Osteoblast (primary cell): Measurements from ENCODE around the gene EPS8L1. TPM values are rescaled to one million over a fixed set of nuclear protein-coding genes. Genes with fewer than 3 reads are reported as not detected.
"Not testable (repeated sequence)": the region's sequence is repeated elsewhere in the genome, so short reads cannot be mapped to it uniquely, and the experiment has no call there.

Experiments
- DNase-seq: peaks from one replicate; pipeline ENCODE4 v3.0.0; 2011; ENCODE audit warnings: low spot score, mixed read lengths; ENCODE audit not compliant: insufficient read length; ENCODE audit errors: missing footprints
- H2AFZ ChIP-seq: 2 replicates; pipeline ENCODE4 v1.6.0; 2011; ENCODE audit warnings: mild to moderate bottlenecking, low read length
- H3K27ac ChIP-seq: 2 replicates; pipeline ENCODE4 v1.5.1; 2011; ENCODE audit warnings: mild to moderate bottlenecking, low read depth, low read length, moderate library complexity
- H3K27me3 ChIP-seq: 2 replicates; pipeline ENCODE4 v1.6.0; 2012; ENCODE audit warnings: mild to moderate bottlenecking, control low read depth, inconsistent platforms, low read length, moderate library complexity; ENCODE audit not compliant: insufficient read depth
- H3K36me3 ChIP-seq: 2 replicates; pipeline ENCODE4 v1.5.1; 2011; ENCODE audit warnings: mild to moderate bottlenecking, low read length, control low read depth, moderate library complexity; ENCODE audit not compliant: insufficient read depth
- H3K4me1 ChIP-seq: 2 replicates; pipeline ENCODE4 v1.5.1; 2011; ENCODE audit warnings: mild to moderate bottlenecking, low read length, control low read depth, moderate library complexity; ENCODE audit not compliant: insufficient read depth
- H3K4me2 ChIP-seq: 2 replicates; pipeline ENCODE4 v1.6.0; 2011; ENCODE audit warnings: mild to moderate bottlenecking, low read length; ENCODE audit not compliant: insufficient read depth
- H3K4me3 ChIP-seq: fragments of 200-600 bp; sonication (generic); 3 replicates; pipeline ENCODE4 v1.5.1; 2012; ENCODE audit warnings: mild to moderate bottlenecking, low read length, inconsistent platforms; ENCODE audit not compliant: insufficient read depth
- H3K79me2 ChIP-seq: 2 replicates; pipeline ENCODE4 v1.6.0; 2012; ENCODE audit warnings: mild to moderate bottlenecking, low read length, control low read depth, inconsistent platforms; ENCODE audit not compliant: insufficient read depth
- H3K9me3 ChIP-seq: 2 replicates; pipeline ENCODE4 v1.5.1; 2011; ENCODE audit warnings: low read depth, low read length, control low read depth
- H4K20me1 ChIP-seq: 2 replicates; pipeline ENCODE4 v1.6.0; 2012; ENCODE audit warnings: mild to moderate bottlenecking, low read length, control low read depth; ENCODE audit not compliant: insufficient read depth
- CTCF ChIP-seq: IDR thresholded peaks from 2 replicates; pipeline ENCODE4 v1.5.1; 2011; ENCODE audit warnings: mild to moderate bottlenecking, low read depth, low read length, moderate library complexity; ENCODE audit errors: extremely low read depth
- total RNA-seq: library from RNA; depleted of rRNA; stranded (reverse); fragments of >200 nt; gene quantifications from 2 replicates; pipeline ENCODE4 v1.2.3, GENCODE V29; 2012

Gene EPS8L1
- total RNA-seq, 1 donor = 1.1 TPM

DNA sequence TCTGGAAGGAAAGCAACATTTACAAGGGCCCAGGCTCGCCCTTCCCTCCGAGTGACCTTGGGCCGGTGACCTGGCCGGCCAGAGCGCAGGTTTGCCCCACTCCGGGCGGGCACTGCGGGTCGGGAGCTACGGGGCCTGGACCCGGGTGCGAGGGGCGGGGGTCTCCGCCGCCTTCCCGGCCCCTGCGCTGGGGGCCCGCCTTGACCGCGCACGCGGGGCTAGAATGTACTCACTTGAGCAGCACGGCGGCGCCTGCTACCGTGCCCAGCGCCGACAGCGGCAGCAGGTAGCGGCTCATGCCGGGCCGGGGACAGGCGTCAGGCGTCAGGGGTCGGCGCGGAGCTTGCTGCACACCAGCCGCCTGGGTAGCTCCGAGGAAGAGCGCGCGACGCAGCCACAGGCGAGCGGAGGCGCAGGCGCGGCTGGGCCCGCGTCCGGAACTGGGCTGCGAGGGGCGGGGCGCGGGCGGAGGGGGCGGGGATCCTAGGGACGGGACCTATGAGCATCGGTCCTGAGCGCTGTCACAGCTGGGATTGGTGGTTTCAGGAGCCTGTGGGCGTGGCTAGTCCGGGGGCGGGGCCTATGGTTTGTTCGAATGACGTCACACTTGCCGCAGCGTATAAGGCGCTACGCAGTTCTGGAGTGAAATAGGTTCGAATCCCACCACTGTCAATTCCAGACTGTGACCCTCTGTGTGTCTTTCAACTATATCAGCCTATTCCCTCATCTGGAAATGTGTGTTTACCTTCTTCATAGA, 12.8 kb upstream of the EPS8L1 start, which contains the start of gene RDH13:
Gene RDH13, minus strand, starts transcription at position 414 of the 757 bp plus-strand sequence. Its CDS starts 116 bp downstream, at position 298.
- peak within 1 kb of the TSS; percentile 83 for H2AFZ ChIP-seq
- peak within 1 kb of the TSS; percentile 84 for H3K4me2 ChIP-seq
- H4K20me1 ChIP-seq = no peaks in the 10 kb centered on the region
- H3K4me1 ChIP-seq = no peaks in the 10 kb centered on the region
- peak; percentile 100 for DNase-seq
- H3K79me2 ChIP-seq = peaks cover 8% of the 10 kb centered on the region
- TF ChIP-seq CTCF = no peak
- peaks cover 5% of the 10 kb centered on the region for H3K27me3 ChIP-seq
- H3K27ac ChIP-seq = no peak within 1 kb of the TSS
- peak within 1 kb of the TSS; percentile 85 for H3K4me3 ChIP-seq
- H3K36me3 ChIP-seq = no peaks in the 10 kb centered on the region
- H3K9me3 ChIP-seq = no peaks in the 10 kb centered on the region

DNA sequence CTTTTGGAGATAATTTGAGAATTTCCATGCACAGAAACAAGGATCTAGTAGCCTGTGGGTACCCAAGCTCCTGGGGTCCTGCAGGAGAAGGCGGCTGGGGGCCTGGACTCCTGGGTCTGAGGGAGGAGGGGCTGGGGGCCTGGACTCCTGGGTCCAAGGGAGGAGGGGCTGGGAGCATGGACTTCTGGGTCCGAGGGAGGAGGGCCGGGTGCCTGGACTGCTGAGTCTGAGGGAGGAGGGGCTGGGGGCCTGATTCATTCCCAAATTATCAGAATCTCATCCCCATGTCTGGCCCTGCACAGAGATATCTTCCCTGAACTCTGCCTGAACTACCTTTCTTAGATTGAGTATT, 12.2 kb upstream of the EPS8L1 start:
- H4K20me1 ChIP-seq = no peaks in the 10 kb centered on the region
- H3K27ac ChIP-seq = no peak overlapping the region
- peak overlapping the region; percentile 50 for H3K4me2 ChIP-seq
- H3K4me3 ChIP-seq = peak overlapping the region; percentile 85
- no peaks in the 10 kb centered on the region for H3K36me3 ChIP-seq
- H2AFZ ChIP-seq = peak overlapping the region; percentile 7
- H3K4me1 ChIP-seq = no peaks in the 10 kb centered on the region
- peaks cover 8% of the 10 kb centered on the region for H3K79me2 ChIP-seq
- no peak for TF ChIP-seq CTCF
- peaks cover 7% of the 10 kb centered on the region for H3K27me3 ChIP-seq
- no peak for DNase-seq
- no peaks in the 10 kb centered on the region for H3K9me3 ChIP-seq

GRCh38 chr19:55065516-55065915, 10.2 kb upstream of the EPS8L1 start:
- DNase-seq, H3K4me2 ChIP-seq, H4K20me1 ChIP-seq, H3K36me3 ChIP-seq, H3K27ac ChIP-seq, H3K79me2 ChIP-seq, H3K4me1 ChIP-seq, H3K4me3 ChIP-seq, H2AFZ ChIP-seq, H3K9me3 ChIP-seq: not testable (repeated sequence)
- peaks cover 18% of the 10 kb centered on the region for H3K27me3 ChIP-seq

- H3K79me2 ChIP-seq = peaks cover 8% of the 10 kb centered on the region
- no peak overlapping the region for H3K4me3 ChIP-seq
- H2AFZ ChIP-seq = no peak overlapping the region
- no peaks in the 10 kb centered on the region for H3K4me1 ChIP-seq
- peaks cover 18% of the 10 kb centered on the region for H3K27me3 ChIP-seq
- TF ChIP-seq CTCF = no peak
- H3K36me3 ChIP-seq = no peaks in the 10 kb centered on the region
- DNase-seq = peak; percentile 85
- H3K27ac ChIP-seq = no peak overlapping the region
- no peak overlapping the region for H3K4me2 ChIP-seq
- H4K20me1 ChIP-seq = no peaks in the 10 kb centered on the region
- H3K9me3 ChIP-seq = peaks cover 3% of the 10 kb centered on the region
Observed at GRCh38 chr19:55066107-55066709, 9.5 kb upstream of the EPS8L1 start.
